H1 (cell line): ENCODE results near the gene POU2F2. TPM values are rescaled to one million over a fixed set of nuclear protein-coding genes. Genes with fewer than 3 reads are reported as not detected.

Experiments
- CTCF ChIA-PET: fragments of 300-600 bp; sonication (Branson Sonifier 250); formaldehyde crosslinking; loops from one replicate; lab custom pipeline; 2021; ENCODE audit not compliant: partially characterized antibody; lab: Charles Lee
- POLR2A ChIA-PET: fragments of 300-600 bp; sonication (Branson Sonifier 250); formaldehyde crosslinking; loops from one replicate; lab custom pipeline; 2021; ENCODE audit warnings: inconsistent platforms; ENCODE audit not compliant: partially characterized antibody; lab: Charles Lee
- DNase-seq, 2 experiments: peaks; one replicate each; pipeline versions ENCODE4 v3.0.0 to v3.0.0-alpha.2; 2010 to 2022; ENCODE audit warnings: low spot score in 2 of 2, low read depth in 1 of 2, mixed read lengths in 1 of 2
- FAIRE-seq: peaks from 2 replicates; lab custom pipeline; 2011; peaks lifted over from hg19 to GRCh38; lab: Jason Lieb, UNC
- H2AFZ ChIP-seq: 2 replicates; pipeline ENCODE4 v1.8.1; 2012; ENCODE audit warnings: low read length, inconsistent platforms
- H2AK5ac ChIP-seq: 2 replicates; pipeline ENCODE4 v1.6.1; 2013; ENCODE audit warnings: low read depth, low read length
- H2BK120ac ChIP-seq: replicated peaks from 2 replicates; pipeline ENCODE3; 2013; ENCODE audit warnings: low read depth, low read length, inconsistent platforms
- H2BK12ac ChIP-seq: 2 replicates; pipeline ENCODE4 v1.6.1; 2013; ENCODE audit warnings: low read depth, low read length
- H2BK15ac ChIP-seq: 2 replicates; pipeline ENCODE4 v1.6.1; 2013; ENCODE audit warnings: low read length
- H2BK20ac ChIP-seq: 2 replicates; pipeline ENCODE4 v1.6.1; 2013; ENCODE audit warnings: low read length
- H2BK5ac ChIP-seq: 2 replicates; pipeline ENCODE4 v1.6.1; 2013; ENCODE audit warnings: low read depth, low read length
- H3K14ac ChIP-seq: 2 replicates; pipeline ENCODE4 v1.6.1; 2013; ENCODE audit warnings: inconsistent platforms; ENCODE audit not compliant: insufficient read length
- H3K18ac ChIP-seq: 2 replicates; pipeline ENCODE4 v1.6.1; 2013; ENCODE audit warnings: low read length; ENCODE audit errors: extremely low read depth
- H3K23ac ChIP-seq: 2 replicates; pipeline ENCODE4 v1.6.1; 2013; ENCODE audit warnings: inconsistent platforms; ENCODE audit not compliant: insufficient read length
- H3K23me2 ChIP-seq: 2 replicates; pipeline ENCODE4 v1.6.1; 2013; ENCODE audit warnings: low read depth, low read length
- H3K27ac ChIP-seq: 2 replicates; pipeline ENCODE4 v1.6.1; 2011; ENCODE audit warnings: low read depth, low read length, inconsistent platforms
- H3K27me3 ChIP-seq, 4 experiments: replicated peaks in 1 of 4; 1 replicate in 1 of 4; 2 replicates in 3 of 4; pipeline versions ENCODE4 v1.6.1 to v1.8.1; 2011 to 2013; ENCODE audit warnings: low read length in 3 of 4, mild to moderate bottlenecking in 3 of 4, inconsistent platforms in 2 of 4, mixed read lengths in 2 of 4, moderate library complexity in 1 of 4; ENCODE audit not compliant: control insufficient read depth in 3 of 4, insufficient read depth in 3 of 4; ENCODE audit errors: extremely low read depth in 1 of 4
- H3K36me3 ChIP-seq, 4 experiments: 2 replicates each; pipeline versions ENCODE4 v1.6.1 to v1.8.1; 2011 to 2013; ENCODE audit warnings: mild to moderate bottlenecking in 4 of 4, low read length in 3 of 4, moderate library complexity in 2 of 4, control low read depth in 1 of 4, inconsistent platforms in 1 of 4; ENCODE audit not compliant: insufficient read depth in 4 of 4, control insufficient read depth in 2 of 4
- H3K4ac ChIP-seq: replicated peaks from 2 replicates; pipeline ENCODE3; 2013; ENCODE audit warnings: low read length, low read depth, mixed read lengths, inconsistent platforms; ENCODE audit not compliant: insufficient read length
- H3K4me1 ChIP-seq, 4 experiments: replicated peaks in 1 of 4; 1 replicate in 1 of 4; 2 replicates in 3 of 4; pipeline versions ENCODE4 v1.6.1 to v1.8.1; 2011 to 2013; ENCODE audit warnings: low read length in 3 of 4, inconsistent platforms in 2 of 4, mixed read lengths in 1 of 4; ENCODE audit not compliant: insufficient read depth in 4 of 4, control insufficient read depth in 3 of 4
- H3K4me2 ChIP-seq, 2 experiments: 2 replicates each; pipeline versions ENCODE4 v1.6.1 to v1.8.1; 2011 to 2013; ENCODE audit warnings: low read depth in 2 of 2, low read length in 2 of 2, control low read depth in 1 of 2, inconsistent platforms in 1 of 2, mild to moderate bottlenecking in 1 of 2; ENCODE audit not compliant: insufficient read depth in 1 of 2
- H3K4me3 ChIP-seq, 4 experiments: fragments of 200-600, 300-600 bp in 1 of 4; sonication (generic), shearing (Covaris generic), sonication (Bioruptor Twin) in 1 of 4; 2 replicates each; pipeline versions ENCODE4 v1.5.1 to v1.8.1; 2011 to 2016; ENCODE audit warnings: low read length in 4 of 4, low read depth in 3 of 4, control low read depth in 2 of 4, inconsistent platforms in 2 of 4, mild to moderate bottlenecking in 2 of 4, mixed read lengths in 1 of 4, moderate library complexity in 1 of 4; ENCODE audit not compliant: insufficient read depth in 2 of 4; ENCODE audit errors: extremely low read depth in 1 of 4
- H3K56ac ChIP-seq: replicated peaks from 2 replicates; pipeline ENCODE3; 2013; ENCODE audit warnings: low read depth, mild to moderate bottlenecking, mixed read lengths, low read length, inconsistent platforms; ENCODE audit not compliant: insufficient read length
- H3K79me1 ChIP-seq: 2 replicates; pipeline ENCODE4 v1.6.1; 2013; ENCODE audit warnings: low read depth, low read length, control low read depth
- H3K79me2 ChIP-seq, 2 experiments: 2 replicates each; pipeline versions ENCODE4 v1.6.1 to v1.8.1; 2012 to 2013; ENCODE audit warnings: low read length in 2 of 2, mild to moderate bottlenecking in 2 of 2, inconsistent platforms in 1 of 2; ENCODE audit not compliant: insufficient read depth in 2 of 2, control insufficient read depth in 1 of 2
- H3K9ac ChIP-seq, 4 experiments: replicated peaks in 1 of 4; 1 replicate in 1 of 4; 2 replicates in 3 of 4; pipeline versions ENCODE4 v1.6.1 to v1.8.1; 2011 to 2013; ENCODE audit warnings: low read depth in 3 of 4, low read length in 3 of 4, control low read depth in 2 of 4, mild to moderate bottlenecking in 2 of 4, moderate library complexity in 2 of 4, inconsistent platforms in 1 of 4; ENCODE audit errors: extremely low read depth in 1 of 4
- H3K9me3 ChIP-seq, 2 experiments: 2 replicates each; pipeline versions ENCODE4 v1.6.1 to v1.8.1; 2012 to 2013; ENCODE audit warnings: mild to moderate bottlenecking in 2 of 2, moderate library complexity in 2 of 2, control low read depth in 1 of 2, inconsistent platforms in 1 of 2, low read depth in 1 of 2, low read length in 1 of 2, mixed read lengths in 1 of 2; ENCODE audit not compliant: insufficient read depth in 2 of 2
- H4K20me1 ChIP-seq, 2 experiments: replicated peaks in 1 of 2; 2 replicates each; pipeline versions ENCODE3 to v1.8.1; 2011 to 2013; ENCODE audit warnings: inconsistent platforms in 2 of 2, low read length in 2 of 2, mild to moderate bottlenecking in 1 of 2; ENCODE audit not compliant: insufficient read depth in 2 of 2, control insufficient read depth in 1 of 2
- H4K5ac ChIP-seq: 2 replicates; pipeline ENCODE4 v1.6.1; 2013; ENCODE audit warnings: low read length, low read depth, mixed read lengths, inconsistent platforms; ENCODE audit not compliant: insufficient read length
- H4K8ac ChIP-seq: 2 replicates; pipeline ENCODE4 v1.8.0; 2013; ENCODE audit warnings: mild to moderate bottlenecking, moderate library complexity, low read length, inconsistent platforms; ENCODE audit not compliant: insufficient read depth; ENCODE audit errors: extremely low read depth
- H4K91ac ChIP-seq: replicated peaks from 2 replicates; pipeline ENCODE3; 2013; ENCODE audit warnings: low read length, mixed read lengths, inconsistent platforms; ENCODE audit not compliant: insufficient read length
- CHD2 ChIP-seq: IDR thresholded peaks from 2 replicates; pipeline ENCODE4 v1.6.1; 2012; ENCODE audit warnings: low read length, improper control_type of control experiment
- FOSL1 ChIP-seq: IDR thresholded peaks from 2 replicates; pipeline ENCODE4 v1.6.1; 2011; ENCODE audit warnings: mild to moderate bottlenecking, low read depth, low read length, moderate library complexity; ENCODE audit not compliant: insufficient read depth
- JUN ChIP-seq: IDR thresholded peaks from 2 replicates; pipeline ENCODE4 v1.6.1; 2011; ENCODE audit warnings: low read depth, mild to moderate bottlenecking, improper control_type of control experiment, low read length
- SP4 ChIP-seq: IDR thresholded peaks from 2 replicates; pipeline ENCODE4 v1.6.1; 2012; ENCODE audit warnings: low read length, inconsistent platforms
- TAF7 ChIP-seq: optimal IDR thresholded peaks from 2 replicates; pipeline ENCODE3; 2011; ENCODE audit warnings: low read depth, mild to moderate bottlenecking, inconsistent platforms, low read length, moderate library complexity, borderline replicate concordance
- TCF12 ChIP-seq: IDR thresholded peaks from 2 replicates; pipeline ENCODE4 v1.6.1; 2011; ENCODE audit warnings: low read depth, mild to moderate bottlenecking, low read length
- YY1 ChIP-seq: IDR thresholded peaks from 2 replicates; pipeline ENCODE4 v1.6.1; 2011; ENCODE audit warnings: low read depth, mild to moderate bottlenecking, low read length
- WGBS, 2 experiments: shearing (Covaris generic) in 1 of 2; methylation state at CpG; one replicate each; pipeline versions ENCODE4 v1.1.6 to v1.1.7; 2013 to 2015; ENCODE audit warnings: low lambda C conversion rate in 2 of 2, mixed read lengths in 2 of 2, inconsistent platforms in 1 of 2, low coverage in 1 of 2, missing lambda C conversion rate in 1 of 2; ENCODE audit not compliant: insufficient replicate concordance in 2 of 2, insufficient coverage in 1 of 2, insufficient read length in 1 of 2; ENCODE audit errors: extremely low coverage in 1 of 2, missing lambda C conversion rate in 1 of 2; 5-methylcytosine and 5-hydroxymethylcytosine counted together
- polyA plus RNA-seq, 7 experiments: library from polyadenylated mRNA; depleted of rRNA in 3 of 7; stranded (reverse) in 5 of 7; unstranded in 2 of 7; fragments of >200 nt in 5 of 7; fragments of 200-250 nt in 2 of 7; gene quantifications; 1 replicate in 5 of 7; 2 replicates in 1 of 7; 4 replicates in 1 of 7; pipeline versions ENCODE4 v1.2.1 to v1.2.3, GENCODE V29; 2011 to 2013; ENCODE audit warnings: missing spikeins in 2 of 7, mixed read lengths in 2 of 7
- total RNA-seq: library from RNA; stranded (reverse); fragmentation: NEBNext Ultra II Directional; extraction: Animal tissue kit (Norgen Biotek cat#: 25700); gene quantifications from 2 replicates; pipeline ENCODE4 v1.2.1, GENCODE V29; 2021

The POU2F2 gene
- total and polyA plus RNA-seq, 2 of the 8 experiments (the other 6 are each of a cell fraction or from before 2014, with no cell fraction given), result 5.0 to 6.1 TPM

- no peak for FAIRE-seq
- TF ChIP-seq JUN, result no peak
- TF ChIP-seq CHD2, result no peak
- TF ChIP-seq TAF7, result no peak
- no peak for TF ChIP-seq YY1
- no peak for TF ChIP-seq TCF12
- no peak for TF ChIP-seq SP4
- TF ChIP-seq FOSL1, result no peak
Observed at GRCh38 chr19:42048992-42049391, 83.3 kb downstream of the POU2F2 start.

More at GRCh38 chr19:42048992-42049391, 83.3 kb downstream of the POU2F2 start:
- Histone ChIP-seq H3K4ac (no peak overlapping the region), H3K14ac (no peak overlapping the region), H4K8ac (no peak overlapping the region), H3K9me3 (no peaks in the 10 kb centered on the region), H2BK120ac (no peak overlapping the region), H3K18ac (no peak overlapping the region), H3K27ac (no peak overlapping the region), H3K23ac (no peak overlapping the region), H3K79me2 (no peaks in the 10 kb centered on the region), H4K91ac (no peak overlapping the region), H4K20me1 (peaks cover 2 to 17% of the 10 kb centered on the region in 2 experiments), H2BK20ac (no peak overlapping the region), H3K23me2 (no peaks in the 10 kb centered on the region), H3K4me2 (no peak overlapping the region), H3K36me3 (peaks cover 10 to 47% (median 40%) of the 10 kb centered on the region in 4 experiments), H2AFZ (no peak overlapping the region), H3K27me3 (no peaks in the 10 kb centered on the region), H2BK5ac (no peak overlapping the region), H3K79me1 (no peaks in the 10 kb centered on the region), H2BK15ac (no peak overlapping the region), H3K4me1 (no peaks in the 10 kb centered on the region), H3K56ac (no peak overlapping the region), H3K4me3 (no peak overlapping the region), H2AK5ac (no peak overlapping the region), H4K5ac (no peak overlapping the region), H3K9ac (no peak overlapping the region), H2BK12ac (no peak overlapping the region)
- ChIA-PET CTCF (interaction anchor here (3.6 to 5.6 kb wide), 2 partner anchors 15 to 20 kb away, joined by 13 to 23 read pairs; no protein-coding TSS in a partner anchor), POLR2A (interaction anchor here (0.9 to 3.1 kb wide), 3 partner anchors 10 to 22 kb away, joined by 3 to 12 read pairs (median 6); no protein-coding TSS in a partner anchor)
- 97% methylated on average over 4 of the region's 4 CpGs; no CpG with 5 or more reads in 1 of the 2 experiments for WGBS, 2 experiments
- DNase-seq, result no peak
